ENCODE data around the gene CDCA7. TPM values are rescaled to one million over a fixed set of nuclear protein-coding genes. Genes with fewer than 3 reads are reported as not detected.

CDCA7 gene
- total RNA-seq, 4 donors from 2014 or later: 0.11 to 0.54 TPM; not detected in 2

DNA sequence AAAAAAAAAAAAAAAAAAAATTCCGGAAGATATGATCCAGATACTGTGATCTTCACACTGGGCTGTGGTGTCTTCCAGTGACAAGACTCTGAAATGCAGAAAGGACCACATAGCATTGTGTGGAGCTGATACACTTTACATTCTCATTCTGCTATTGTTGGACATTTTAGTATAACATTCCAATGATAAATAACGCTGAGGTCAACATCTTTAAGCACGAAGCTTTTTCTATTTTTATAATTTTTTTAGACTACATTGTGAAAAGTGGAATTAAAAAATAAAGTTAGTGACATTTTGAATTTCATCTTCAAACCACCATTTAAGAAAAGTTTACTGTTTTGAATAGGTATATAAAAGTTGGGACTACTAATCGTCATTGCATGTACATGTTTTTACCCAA is 62.7 kb downstream of the CDCA7 start:
- WGBS, 2 donors: 90 to 94% methylated on average over 4 of the region's 4 CpGs
- DNase-seq: no peak
- Histone ChIP-seq H3K4me1 (no peaks in the 10 kb centered on the region), H3K27ac (no peak overlapping the region), H3K27me3 (no peaks in the 10 kb centered on the region), H3K4me3 (replicated peaks in 1 of 3) (no peak overlapping the region), H3K9me3 (no peaks in the 10 kb centered on the region), H3K36me3 (no peaks in the 10 kb centered on the region)
- no peak for TF ChIP-seq POLR2A (IDR thresholded peaks at IDR 0.05)
- TF ChIP-seq, protein P1, sequence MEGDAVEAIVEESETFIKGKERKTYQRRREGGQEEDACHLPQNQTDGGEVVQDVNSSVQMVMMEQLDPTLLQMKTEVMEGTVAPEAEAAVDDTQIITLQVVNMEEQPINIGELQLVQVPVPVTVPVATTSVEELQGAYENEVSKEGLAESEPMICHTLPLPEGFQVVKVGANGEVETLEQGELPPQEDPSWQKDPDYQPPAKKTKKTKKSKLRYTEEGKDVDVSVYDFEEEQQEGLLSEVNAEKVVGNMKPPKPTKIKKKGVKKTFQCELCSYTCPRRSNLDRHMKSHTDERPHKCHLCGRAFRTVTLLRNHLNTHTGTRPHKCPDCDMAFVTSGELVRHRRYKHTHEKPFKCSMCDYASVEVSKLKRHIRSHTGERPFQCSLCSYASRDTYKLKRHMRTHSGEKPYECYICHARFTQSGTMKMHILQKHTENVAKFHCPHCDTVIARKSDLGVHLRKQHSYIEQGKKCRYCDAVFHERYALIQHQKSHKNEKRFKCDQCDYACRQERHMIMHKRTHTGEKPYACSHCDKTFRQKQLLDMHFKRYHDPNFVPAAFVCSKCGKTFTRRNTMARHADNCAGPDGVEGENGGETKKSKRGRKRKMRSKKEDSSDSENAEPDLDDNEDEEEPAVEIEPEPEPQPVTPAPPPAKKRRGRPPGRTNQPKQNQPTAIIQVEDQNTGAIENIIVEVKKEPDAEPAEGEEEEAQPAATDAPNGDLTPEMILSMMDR (IDR thresholded peaks at IDR 0.05): no peak
- intact Hi-C loops (cut with DNase I): no loop called here

DNA sequence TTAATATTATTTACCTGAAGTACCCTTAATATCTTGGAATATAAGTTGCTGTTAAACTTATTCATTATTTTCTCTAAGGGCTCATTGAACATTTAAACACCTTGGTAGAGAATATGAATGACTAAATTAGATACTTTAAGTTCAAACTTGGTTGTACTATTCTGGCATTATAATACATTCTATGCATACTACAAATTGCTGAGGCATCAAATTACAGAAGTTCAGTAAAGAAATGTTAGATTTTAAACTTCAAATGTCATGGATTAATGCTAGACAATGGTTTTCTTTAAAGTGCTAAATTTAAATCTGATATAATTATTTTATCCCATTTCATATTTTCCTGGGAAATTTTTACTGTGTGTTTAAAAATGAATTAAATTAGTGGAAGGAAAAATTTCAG is 63.1 kb downstream of the CDCA7 start:
- intact Hi-C loops (cut with DNase I): no loop called here
- H3K27me3 ChIP-seq: no peaks in the 10 kb centered on the region

More for the DNA sequence above, 63.1 kb downstream of the CDCA7 start:
- Histone ChIP-seq H3K36me3 (no peaks in the 10 kb centered on the region), H3K4me3 (replicated peaks in 1 of 3) (no peak overlapping the region), H3K27ac (no peak overlapping the region), H3K4me1 (no peaks in the 10 kb centered on the region), H3K9me3 (no peaks in the 10 kb centered on the region)
- DNase-seq: no peak
- no peak for TF ChIP-seq POLR2A (IDR thresholded peaks at IDR 0.05)
- TF ChIP-seq, protein P1 (IDR thresholded peaks at IDR 0.05): no peak
